B cell (primary cell): ENCODE results near the gene ARHGEF17. TPM values are rescaled to one million over a fixed set of nuclear protein-coding genes. Genes with fewer than 3 reads are reported as not detected.
A peak's percentile ranks its signal among the peaks of the same experiment; 100 is the strongest.

ENCODE experiments used
- ATAC-seq: fragments of 200-7000 bp; cut with Tn5 transposase; one replicate; pipeline ENCODE4 v1.10.0; 2021; ENCODE audit warnings: low read depth, mild to moderate bottlenecking, moderate number of reproducible peaks, moderate library complexity
- CTCF ChIA-PET: fragments of 350-600 bp; sonication (Branson Sonifier 250); formaldehyde crosslinking; loops from one replicate; lab custom pipeline; 2021; ENCODE audit warnings: antibody characterized with exemption, inconsistent platforms; lab: Charles Lee
- POLR2A ChIA-PET: fragments of 350-600 bp; sonication (Branson Sonifier 250); formaldehyde crosslinking; loops from one replicate; lab custom pipeline; 2021; ENCODE audit warnings: antibody characterized with exemption; lab: Charles Lee
- DNase-seq: peaks from one replicate; pipeline ENCODE4 v3.0.0; 2013
- H2AFZ ChIP-seq: 2 replicates; pipeline ENCODE4 v1.6.1; 2012; ENCODE audit warnings: mild to moderate bottlenecking, low read depth, low read length; ENCODE audit not compliant: insufficient read depth, poor library complexity, severe bottlenecking
- H3K27ac ChIP-seq, 2 donors: 1 replicate in 1 of 2; 2 replicates in 1 of 2; pipeline ENCODE4 v1.5.1; 2012 to 2013; ENCODE audit warnings: low read length in 2 of 2, mild to moderate bottlenecking in 2 of 2, moderate library complexity in 1 of 2
- H3K27me3 ChIP-seq, 4 experiments: fragments of 200-600 bp in 1 of 4; sonication (generic) in 1 of 4; replicated peaks in 1 of 4; 1 replicate in 2 of 4; 2 replicates in 2 of 4; pipeline versions ENCODE4 v1.6.1 to v1.7.0; 2013 to 2016; ENCODE audit warnings: low read length in 3 of 4, mild to moderate bottlenecking in 2 of 4, mixed read lengths in 1 of 4, moderate library complexity in 1 of 4; ENCODE audit not compliant: insufficient read depth in 4 of 4, control insufficient read depth in 3 of 4; ENCODE audit errors: control extremely low read depth in 1 of 4
- H3K36me3 ChIP-seq, 2 experiments: replicated peaks in 1 of 2; 1 replicate in 1 of 2; 2 replicates in 1 of 2; pipeline versions ENCODE4 v1.6.1 to v1.7.1; 2013; ENCODE audit warnings: low read length in 1 of 2; ENCODE audit not compliant: insufficient read depth in 2 of 2, control insufficient read depth in 1 of 2; ENCODE audit errors: control extremely low read depth in 1 of 2, extremely low read depth in 1 of 2
- H3K4me1 ChIP-seq, 2 donors: fragments of 200-600 bp in 1 of 2; sonication (generic) in 1 of 2; 1 replicate in 1 of 2; 2 replicates in 1 of 2; pipeline versions ENCODE4 v1.5.1 to v1.6.1; 2013 to 2017; ENCODE audit warnings: low read length in 2 of 2; ENCODE audit not compliant: control insufficient read depth in 2 of 2, insufficient read depth in 2 of 2
- H3K4me2 ChIP-seq: replicated peaks from 2 replicates; pipeline ENCODE3; 2012; ENCODE audit warnings: mild to moderate bottlenecking, low read depth, low read length; ENCODE audit not compliant: poor library complexity, severe bottlenecking
- H3K4me3 ChIP-seq, 5 experiments: fragments of 200-600 bp in 1 of 5; sonication (generic) in 1 of 5; 1 replicate in 3 of 5; 2 replicates in 2 of 5; pipeline versions ENCODE4 v1.5.1 to v1.7.0; 2011 to 2016; ENCODE audit warnings: low read length in 4 of 5, mild to moderate bottlenecking in 4 of 5, low read depth in 2 of 5, control low read depth in 1 of 5, moderate library complexity in 1 of 5; ENCODE audit not compliant: insufficient read depth in 1 of 5; ENCODE audit errors: control extremely low read depth in 1 of 5, extremely low read depth in 1 of 5
- H3K79me2 ChIP-seq: fragments of 200-600 bp; sonication (generic); one replicate; pipeline ENCODE4 v1.6.0; 2016; ENCODE audit warnings: low read length; ENCODE audit not compliant: control insufficient read depth, insufficient read depth
- H3K9ac ChIP-seq: fragments of 200-600 bp; sonication (generic); 2 replicates; pipeline ENCODE4 v1.6.1; 2017; ENCODE audit warnings: mild to moderate bottlenecking, low read length, moderate library complexity
- H3K9me3 ChIP-seq, 3 donors: one replicate each; pipeline versions ENCODE4 v1.6.1 to v1.7.1; 2013; ENCODE audit warnings: low read length in 2 of 3; ENCODE audit not compliant: control insufficient read depth in 2 of 3, insufficient read depth in 1 of 3; ENCODE audit errors: control extremely low read depth in 1 of 3
- H4K20me1 ChIP-seq: 2 replicates; pipeline ENCODE4 v1.6.0; 2012; ENCODE audit warnings: mild to moderate bottlenecking, low read length; ENCODE audit not compliant: insufficient read depth, control insufficient read depth, poor library complexity, severe bottlenecking
- H3K27ac Mint-ChIP-seq: one replicate; pipeline ENCODE4 v1.8.0; 2021; ENCODE audit warnings: mixed read lengths
- H3K27me3 Mint-ChIP-seq: one replicate; pipeline ENCODE4 v1.8.0; 2021; ENCODE audit warnings: mixed read lengths
- H3K4me1 Mint-ChIP-seq: one replicate; pipeline ENCODE4 v1.8.0; 2021; ENCODE audit warnings: mixed read lengths
- H3K4me3 Mint-ChIP-seq: one replicate; pipeline ENCODE4 v1.8.0; 2021; ENCODE audit warnings: mixed read lengths
- H3K9me3 Mint-ChIP-seq: one replicate; pipeline ENCODE4 v1.8.0; 2022; ENCODE audit warnings: mixed read lengths; ENCODE audit not compliant: insufficient read depth
- EZH2 ChIP-seq: IDR thresholded peaks from 2 replicates; pipeline ENCODE4 v1.6.1; 2012; ENCODE audit warnings: borderline replicate concordance, low read depth, mild to moderate bottlenecking, moderate library complexity, low read length; ENCODE audit not compliant: insufficient read depth, poor library complexity, severe bottlenecking
- WGBS: methylation state at CpG from one replicate; pipeline ENCODE4 v1.1.5; 2013; ENCODE audit warnings: missing lambda C conversion rate; ENCODE audit not compliant: insufficient coverage; 5-methylcytosine and 5-hydroxymethylcytosine counted together
- intact Hi-C: fragments of 100-400 bp; cut with micrococcal nuclease; formaldehyde crosslinking; loops from one replicate; pipeline ENCODE4 v1.10.0; 2022
- polyA plus RNA-seq: library from polyadenylated mRNA; depleted of rRNA; stranded (reverse); fragments of >200 nt; gene quantifications from 2 replicates; pipeline ENCODE4 v1.2.3, GENCODE V29; 2012
- total RNA-seq, 2 donors: library from RNA; stranded (reverse); fragments of 120-200 nt in 1 of 2; gene quantifications; 1 replicate in 1 of 2; 2 replicates in 1 of 2; pipeline versions ENCODE4 v1.2.3 to v1.2.4, GENCODE V29; 2013 to 2022
- TF ChIP-seq, protein P1 (sequence below): fragments of 200-600 bp; IDR thresholded peaks from one replicate; pipeline ENCODE4 v1.8.0; 2022; ENCODE audit warnings: antibody characterized with exemption, mild to moderate bottlenecking

The ARHGEF17 gene
- total and polyA plus RNA-seq, 2 donors (not counting 1 experiment from before 2014, with no cell fraction given), result 0.05 TPM; not detected in 1

DNA sequence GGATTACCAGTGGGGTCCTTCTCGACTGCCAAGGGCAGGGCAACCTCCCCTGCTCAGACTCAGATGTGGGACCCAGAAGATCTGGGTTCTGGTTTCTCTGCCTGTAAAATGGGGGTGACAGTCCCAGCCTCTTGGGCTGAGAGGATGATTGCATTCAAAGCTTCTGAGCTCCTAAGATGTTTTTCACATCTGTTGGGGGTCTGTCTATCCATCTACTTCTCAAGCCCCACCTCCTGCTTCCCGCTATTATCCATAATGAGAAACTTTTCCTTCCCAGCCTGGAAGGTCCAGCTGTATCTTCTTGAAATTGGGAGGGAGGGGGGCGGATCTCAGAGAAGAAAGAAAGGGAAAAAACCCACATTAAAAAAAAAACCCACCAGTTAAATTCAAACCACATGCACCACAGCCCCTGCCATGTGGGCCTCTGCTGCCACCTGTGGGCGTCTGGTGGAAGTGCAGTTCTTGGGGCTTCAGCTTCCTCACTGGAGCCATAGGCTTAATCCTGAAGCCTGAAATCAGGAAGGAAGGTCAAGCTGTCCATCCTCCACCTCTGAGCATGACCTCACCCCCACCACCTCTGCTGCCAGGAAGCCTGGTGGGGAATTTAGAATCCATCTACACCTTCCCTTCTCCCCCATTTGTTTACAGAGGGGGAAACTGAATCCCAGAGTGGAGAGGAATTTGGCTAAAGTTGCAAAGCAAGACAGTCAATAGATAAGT, 27.3 kb downstream of the ARHGEF17 start:
- intact Hi-C loops, result loop anchor here (1.0 kb wide), 2 partner anchors 40 to 150 kb away; no protein-coding TSS in a partner anchor

More for the DNA sequence above, 27.3 kb downstream of the ARHGEF17 start:
- H4K20me1 ChIP-seq, result no peaks in the 10 kb centered on the region
- no peaks in the 10 kb centered on the region for H3K79me2 ChIP-seq
- DNase-seq, result peak; percentile 81
- H3K4me1 ChIP-seq, result no peaks in the 10 kb centered on the region
- no peaks in the 10 kb centered on the region for H3K36me3 ChIP-seq
- H3K9me3 Mint-ChIP-seq, result no peaks in the 10 kb centered on the region
- no peak overlapping the region for H3K4me2 ChIP-seq
- H3K9me3 ChIP-seq, result no peaks in the 10 kb centered on the region
- no peak overlapping the region for H3K27ac Mint-ChIP-seq
- WGBS, result 0% methylated on average over 2 of the region's 4 CpGs
- no peaks in the 10 kb centered on the region for H3K4me1 Mint-ChIP-seq
- H3K27me3 ChIP-seq, result peaks cover 0 to 8% (median 2%) of the 10 kb centered on the region in 4 experiments
- H2AFZ ChIP-seq, result no peak overlapping the region
- no peaks in the 10 kb centered on the region for H3K27me3 Mint-ChIP-seq
- POLR2A ChIA-PET, result interaction anchor here (0.7 to 0.8 kb wide), 4 partner anchors 14 to 47 kb away, joined by 3 to 4 read pairs (median 4); partner anchors contain the start of gene ARHGEF17
- peak; percentile 81 for ATAC-seq
- CTCF ChIA-PET, result interaction anchor here (0.6 to 6.5 kb wide), 42 partner anchors 10 to 893 kb away, joined by 3 to 157 read pairs (median 4); partner anchors contain the start of gene ARHGEF17
- no peak overlapping the region for H3K27ac ChIP-seq
- no peak overlapping the region for H3K4me3 ChIP-seq
- H3K9ac ChIP-seq, result no peak overlapping the region
- TF ChIP-seq, protein P1, sequence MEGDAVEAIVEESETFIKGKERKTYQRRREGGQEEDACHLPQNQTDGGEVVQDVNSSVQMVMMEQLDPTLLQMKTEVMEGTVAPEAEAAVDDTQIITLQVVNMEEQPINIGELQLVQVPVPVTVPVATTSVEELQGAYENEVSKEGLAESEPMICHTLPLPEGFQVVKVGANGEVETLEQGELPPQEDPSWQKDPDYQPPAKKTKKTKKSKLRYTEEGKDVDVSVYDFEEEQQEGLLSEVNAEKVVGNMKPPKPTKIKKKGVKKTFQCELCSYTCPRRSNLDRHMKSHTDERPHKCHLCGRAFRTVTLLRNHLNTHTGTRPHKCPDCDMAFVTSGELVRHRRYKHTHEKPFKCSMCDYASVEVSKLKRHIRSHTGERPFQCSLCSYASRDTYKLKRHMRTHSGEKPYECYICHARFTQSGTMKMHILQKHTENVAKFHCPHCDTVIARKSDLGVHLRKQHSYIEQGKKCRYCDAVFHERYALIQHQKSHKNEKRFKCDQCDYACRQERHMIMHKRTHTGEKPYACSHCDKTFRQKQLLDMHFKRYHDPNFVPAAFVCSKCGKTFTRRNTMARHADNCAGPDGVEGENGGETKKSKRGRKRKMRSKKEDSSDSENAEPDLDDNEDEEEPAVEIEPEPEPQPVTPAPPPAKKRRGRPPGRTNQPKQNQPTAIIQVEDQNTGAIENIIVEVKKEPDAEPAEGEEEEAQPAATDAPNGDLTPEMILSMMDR, result peak; percentile 99
- TF ChIP-seq EZH2, result no peak
- no peak overlapping the region for H3K4me3 Mint-ChIP-seq
